ENCODE measurements around the gene NDEL1. TPM values are rescaled to one million over a fixed set of nuclear protein-coding genes. Genes with fewer than 3 reads are reported as not detected.

NDEL1 gene
- total RNA-seq, 4 donors from 2014 or later, result 31.3 to 60.6 (median 41.5) TPM

GRCh38 chr17:8408371-8408770, 27.3 kb upstream of the NDEL1 start:
- Histone ChIP-seq H3K36me3 (no peaks in the 10 kb centered on the region), H3K4me1 (peaks cover 0 to 3% of the 10 kb centered on the region in 2 donors), H3K27me3 (no peaks in the 10 kb centered on the region), H3K4me3 (no peak overlapping the region), H3K9me3 (no peaks in the 10 kb centered on the region), H3K27ac (no peak overlapping the region)
- intact Hi-C loops (cut with DNase I; ENCODE audit: low total_unique reads), result no loop called here
- TF ChIP-seq CTCF (IDR thresholded peaks at IDR 0.05 in 4 of 5, conservative IDR thresholded peaks at IDR 0.05 in 1 of 5), result no peak
- no peak for TF ChIP-seq POLR2A (IDR thresholded peaks at IDR 0.05)
- DNase-seq (no peak), ATAC-seq (no peak)
- in situ Hi-C loops (cut with MboI; ENCODE audit: low sequenced_read_pairs in 4 of 4), result loop anchor here in 1 of 4 donors (25.0 kb wide), 1 partner anchor 229 kb away; the partner anchor contains the start of gene MYH10

GRCh38 chr17:8409966-8410882, 25.5 kb upstream of the NDEL1 start:
- H3K27me3 ChIP-seq, result peaks cover 0 to 3% (median 0%) of the 10 kb centered on the region in 3 donors
- peak; percentile 73 to 74 for DNase-seq
- peak; percentile 76 to 89 (median 83) for TF ChIP-seq CTCF (IDR thresholded peaks at IDR 0.05 in 4 of 5, conservative IDR thresholded peaks at IDR 0.05 in 1 of 5)
- TF ChIP-seq POLR2A (IDR thresholded peaks at IDR 0.05), result no peak
- no peaks in the 10 kb centered on the region for H3K36me3 ChIP-seq
- ATAC-seq, result peak; percentile 94 to 97
- H3K9me3 ChIP-seq, result no peaks in the 10 kb centered on the region
- peaks cover 0 to 3% of the 10 kb centered on the region in 2 donors for H3K4me1 ChIP-seq
- intact Hi-C loops (cut with DNase I; ENCODE audit: low total_unique reads) (loop anchor here (1.0 to 2.0 kb wide), 2 partner anchors 57 to 335 kb away; no protein-coding TSS in a partner anchor), in situ Hi-C loops (cut with MboI; ENCODE audit: low sequenced_read_pairs in 4 of 4) (loop anchor here (5.0 to 25.0 kb wide), 3 partner anchors 227 to 337 kb away; partner anchors contain the start of genes CCDC42 (in 1 of the 4) and MYH10 (in 1 of the 4))
- H3K27ac ChIP-seq, result no peak overlapping the region
- H3K4me3 ChIP-seq, result peak overlapping the region in 1 of 4 donors; percentile 5

- no peak overlapping the region for H3K4me3 ChIP-seq
- no peaks in the 10 kb centered on the region for H3K36me3 ChIP-seq
- peaks cover 0 to 3% (median 0%) of the 10 kb centered on the region in 3 donors for H3K27me3 ChIP-seq
- no peaks in the 10 kb centered on the region for H3K9me3 ChIP-seq
- DNase-seq (no peak), ATAC-seq (no peak)
- no peak overlapping the region for H3K27ac ChIP-seq
- TF ChIP-seq POLR2A (IDR thresholded peaks at IDR 0.05) (no peak), CTCF (IDR thresholded peaks at IDR 0.05 in 4 of 5, conservative IDR thresholded peaks at IDR 0.05 in 1 of 5) (no peak)
- in situ Hi-C loops (cut with MboI; ENCODE audit: low sequenced_read_pairs in 4 of 4), result loop anchor here (5.0 to 25.0 kb wide), 3 partner anchors 226 to 336 kb away; partner anchors contain the start of genes CCDC42 (in 1 of the 4) and MYH10 (in 1 of the 4)
- peaks cover 0 to 3% of the 10 kb centered on the region in 2 donors for H3K4me1 ChIP-seq
- intact Hi-C loops (cut with DNase I; ENCODE audit: low total_unique reads), result loop anchor here (1.0 to 2.0 kb wide), 2 partner anchors 56 to 334 kb away; no protein-coding TSS in a partner anchor
Observed at GRCh38 chr17:8410883-8411238, 24.8 kb upstream of the NDEL1 start.

- Histone ChIP-seq H3K27me3 (peaks cover 0 to 3% (median 0%) of the 10 kb centered on the region in 3 donors), H3K4me1 (peaks cover 0 to 3% of the 10 kb centered on the region in 2 donors), H3K9me3 (no peaks in the 10 kb centered on the region), H3K36me3 (no peaks in the 10 kb centered on the region), H3K27ac (no peak overlapping the region), H3K4me3 (no peak overlapping the region)
- ATAC-seq, result no peak
- no peak for TF ChIP-seq CTCF (IDR thresholded peaks at IDR 0.05 in 4 of 5, conservative IDR thresholded peaks at IDR 0.05 in 1 of 5)
- no peak for TF ChIP-seq POLR2A (IDR thresholded peaks at IDR 0.05)
- DNase-seq, result no peak
- in situ Hi-C loops (cut with MboI; ENCODE audit: low sequenced_read_pairs in 4 of 4), result loop anchor here (5.0 to 25.0 kb wide), 3 partner anchors 225 to 335 kb away; partner anchors contain the start of genes CCDC42 (in 1 of the 4) and MYH10 (in 1 of the 4)
- intact Hi-C loops (cut with DNase I; ENCODE audit: low total_unique reads), result no loop called here
Observed at GRCh38 chr17:8412089-8412488, 23.6 kb upstream of the NDEL1 start.
